Memory B cell (primary cell): ENCODE results near the gene GALNT10.

Experiments used
- ATAC-seq: fragments of 150-1000 bp; cut with Tn5 transposase; 2 replicates; pipeline ENCODE4 v1.10.0; 2021; ENCODE audit warnings: low read depth, mild to moderate bottlenecking, moderate library complexity
- DNase-seq, 2 donors: peaks; one replicate each; pipeline ENCODE4 v3.0.0; 2022; ENCODE audit warnings: low spot score in 2 of 2
- H3K27ac Mint-ChIP-seq: one replicate; pipeline ENCODE4 v1.8.0; 2022; ENCODE audit warnings: mild to moderate bottlenecking, moderate library complexity, mixed read lengths
- H3K27me3 Mint-ChIP-seq: one replicate; pipeline ENCODE4 v1.8.0; 2022; ENCODE audit warnings: mixed read lengths
- H3K36me3 Mint-ChIP-seq: one replicate; pipeline ENCODE4 v1.8.0; 2022; ENCODE audit warnings: mild to moderate bottlenecking, mixed read lengths
- H3K4me1 Mint-ChIP-seq: one replicate; pipeline ENCODE4 v1.8.0; 2022; ENCODE audit warnings: mixed read lengths
- H3K4me3 Mint-ChIP-seq: one replicate; pipeline ENCODE4 v1.8.0; 2022; ENCODE audit warnings: mild to moderate bottlenecking, moderate library complexity, mixed read lengths
- H3K9me3 Mint-ChIP-seq: one replicate; pipeline ENCODE4 v1.8.0; 2022; ENCODE audit warnings: mixed read lengths

GALNT10 gene

DNA sequence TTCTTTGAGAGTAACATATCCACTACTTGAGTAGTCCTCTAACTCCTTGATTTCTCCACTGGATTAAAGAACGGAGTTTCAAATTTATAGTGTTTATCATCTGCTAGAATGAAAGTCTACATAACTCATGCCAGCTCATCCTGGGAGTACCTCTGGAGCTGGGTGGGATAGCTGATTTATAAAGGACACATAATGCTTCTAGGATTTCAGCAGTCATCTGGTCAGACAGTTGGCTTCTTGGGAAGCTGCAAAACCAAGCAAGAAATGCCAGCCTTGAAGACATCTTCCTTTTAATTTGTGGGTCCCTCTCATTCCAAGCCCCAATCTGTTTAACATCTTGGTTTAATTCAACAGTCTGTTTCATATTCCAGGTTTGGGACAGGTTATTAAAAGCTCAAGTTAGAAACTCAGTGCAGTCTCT lies 3.2 kb downstream of the GALNT10 start:
- Mint-ChIP-seq H3K9me3 (no peaks in the 10 kb centered on the region), H3K27ac (no peak overlapping the region), H3K4me3 (no peak overlapping the region), H3K36me3 (peaks cover 21% of the 10 kb centered on the region), H3K27me3 (no peaks in the 10 kb centered on the region), H3K4me1 (peaks cover 61% of the 10 kb centered on the region)
- ATAC-seq (no peak), DNase-seq (no peak)

DNA sequence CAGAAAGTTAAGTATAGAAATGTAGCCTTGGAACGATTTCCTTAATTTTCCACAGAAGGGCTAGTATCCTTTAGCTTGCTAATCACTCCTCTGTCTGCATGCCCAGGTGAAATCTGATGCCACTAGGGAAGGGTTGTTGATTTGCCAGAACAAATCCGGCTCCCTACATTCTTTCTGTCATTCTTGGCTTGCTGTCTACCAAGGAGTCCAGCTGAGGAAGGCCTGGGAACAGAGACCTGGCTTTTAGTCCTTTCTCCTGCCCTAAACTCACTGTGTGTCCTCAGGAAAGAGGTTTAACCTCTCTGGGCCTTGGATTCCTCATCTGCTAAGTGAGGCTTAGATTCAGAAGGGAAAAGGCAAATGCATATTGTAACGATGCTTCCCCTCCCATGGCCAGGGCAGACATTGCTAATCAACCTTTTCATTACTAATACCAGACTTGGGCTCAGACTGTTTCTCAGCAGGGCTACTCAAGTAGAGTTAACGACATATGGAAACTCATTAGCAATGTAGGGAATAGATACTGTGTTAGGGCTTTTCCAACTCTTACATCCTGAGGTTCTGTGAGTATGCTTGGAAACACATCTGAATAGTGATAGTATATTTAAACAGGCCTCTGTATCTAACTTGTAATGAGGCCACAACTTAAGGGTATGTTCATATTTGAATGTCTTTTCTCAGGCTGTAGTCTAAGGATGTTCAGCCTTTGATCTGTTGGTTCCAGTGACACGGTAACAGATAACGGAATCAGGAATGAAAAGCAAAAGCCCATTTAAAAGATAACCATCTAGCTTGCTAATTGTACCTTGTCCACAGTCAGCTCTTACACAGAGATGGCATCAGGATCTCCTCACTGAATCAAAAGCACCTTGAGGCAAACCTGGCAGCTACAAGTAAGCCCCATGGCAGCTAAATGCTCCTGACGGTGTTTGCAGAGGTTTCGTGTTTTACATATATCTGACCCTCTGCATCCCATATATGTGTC lies 4.1 kb downstream of the GALNT10 start:
- ATAC-seq = no peak
- Mint-ChIP-seq H3K4me3 (no peak overlapping the region), H3K4me1 (peaks cover 56% of the 10 kb centered on the region), H3K27me3 (no peaks in the 10 kb centered on the region), H3K36me3 (peaks cover 23% of the 10 kb centered on the region), H3K9me3 (no peaks in the 10 kb centered on the region), H3K27ac (no peak overlapping the region)
- no peak for DNase-seq

DNA sequence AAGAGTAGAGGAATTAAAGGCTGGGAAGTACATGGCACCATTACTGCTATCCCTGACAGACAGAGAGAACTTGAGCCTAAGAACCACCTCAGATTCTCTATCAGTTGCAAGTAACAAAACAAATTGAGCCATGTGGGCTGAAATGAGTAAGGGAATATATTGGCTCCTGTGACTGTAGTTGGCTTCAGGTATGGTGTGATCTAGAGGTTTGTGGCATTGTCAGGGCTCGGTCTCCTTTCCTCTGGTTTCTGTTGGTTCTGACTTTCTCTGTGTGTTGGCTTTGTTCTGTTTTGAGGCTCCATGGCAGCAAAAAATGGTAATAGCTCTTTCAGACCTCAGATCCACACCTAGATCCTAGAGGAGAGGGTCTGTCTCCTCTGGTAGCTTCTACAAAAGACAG lies 5.7 kb downstream of the GALNT10 start:
- H3K4me3 Mint-ChIP-seq = no peak overlapping the region
- no peak for DNase-seq
- no peak for ATAC-seq
- H3K27ac Mint-ChIP-seq = peak overlapping the region; percentile 19
- peaks cover 59% of the 10 kb centered on the region for H3K4me1 Mint-ChIP-seq
- peaks cover 23% of the 10 kb centered on the region for H3K36me3 Mint-ChIP-seq
- no peaks in the 10 kb centered on the region for H3K9me3 Mint-ChIP-seq
- no peaks in the 10 kb centered on the region for H3K27me3 Mint-ChIP-seq

DNA sequence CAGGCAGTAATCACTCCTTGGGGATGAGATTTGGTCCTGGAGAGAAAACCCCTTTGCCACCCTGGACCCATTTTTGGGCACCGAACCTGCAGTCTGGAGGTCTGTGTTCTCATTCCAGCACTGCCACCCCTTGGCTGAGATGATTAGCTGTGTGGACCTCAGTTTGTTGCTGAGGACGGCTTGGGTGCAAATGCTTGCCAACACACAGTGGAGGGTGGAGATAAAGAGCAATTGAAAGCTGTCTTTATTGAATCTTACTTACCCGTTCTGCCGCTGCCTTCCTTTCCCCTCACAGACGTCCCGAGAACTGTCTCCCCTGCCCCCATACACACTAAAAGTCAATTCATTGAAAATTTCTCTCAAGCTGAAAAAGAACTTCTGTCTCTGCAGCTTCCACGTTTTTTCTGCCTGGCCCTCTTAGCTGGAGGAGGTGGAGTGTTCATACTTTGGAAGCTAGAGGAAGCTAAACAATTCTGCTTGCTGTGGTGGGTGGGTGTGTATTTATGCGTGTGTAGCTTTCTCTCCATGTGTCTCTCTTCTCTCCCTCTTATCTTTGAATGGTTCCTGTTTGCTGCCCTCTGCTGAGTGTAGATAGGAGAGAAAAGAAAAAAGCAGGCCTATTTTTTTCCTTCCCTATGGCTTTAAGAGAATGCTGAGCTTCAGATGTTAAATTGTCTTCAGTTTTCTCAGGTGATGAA lies 6.6 kb downstream of the GALNT10 start:
- Mint-ChIP-seq H3K4me3 (peak overlapping the region; percentile 1), H3K27ac (peak overlapping the region; percentile 19), H3K9me3 (no peaks in the 10 kb centered on the region), H3K36me3 (peaks cover 23% of the 10 kb centered on the region), H3K4me1 (peaks cover 59% of the 10 kb centered on the region), H3K27me3 (no peaks in the 10 kb centered on the region)
- ATAC-seq = peak; percentile 53
- no peak for DNase-seq

DNA sequence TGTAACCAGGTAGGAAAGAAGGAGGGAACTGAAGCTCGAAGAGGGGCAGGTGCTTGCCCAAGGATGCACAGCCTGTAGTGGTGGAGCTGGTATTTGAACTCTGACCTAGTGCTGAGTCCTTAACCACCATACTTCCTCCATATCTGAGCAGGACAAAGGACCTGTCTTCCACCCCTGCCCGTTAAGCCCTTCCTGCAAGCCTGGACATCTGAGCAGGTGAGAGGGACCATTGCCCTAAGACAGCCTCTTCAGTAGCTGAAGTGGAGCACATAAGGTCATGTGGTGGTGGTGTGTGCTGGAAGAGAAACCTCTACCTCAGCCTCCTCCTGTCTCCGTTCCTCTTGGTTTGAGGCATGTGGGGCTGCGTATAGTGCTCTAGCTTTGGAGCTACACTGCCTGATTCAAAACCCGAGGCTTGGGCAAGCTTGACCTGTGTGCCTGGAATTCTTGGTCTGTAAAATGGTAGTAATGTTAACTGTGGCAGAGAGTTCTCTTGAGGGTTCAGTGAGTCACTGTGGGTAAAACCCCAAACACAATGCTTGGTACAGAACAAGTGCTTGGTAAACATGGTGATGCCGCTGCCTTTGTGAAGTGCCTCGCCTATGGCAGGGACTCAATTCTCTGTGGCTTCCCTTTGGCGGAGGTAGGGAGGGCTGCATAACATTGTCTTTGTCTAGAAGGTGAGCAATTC lies 7.4 kb downstream of the GALNT10 start:
- Mint-ChIP-seq H3K4me1 (peaks cover 58% of the 10 kb centered on the region), H3K4me3 (no peak overlapping the region), H3K27ac (peak overlapping the region; percentile 76), H3K36me3 (peaks cover 21% of the 10 kb centered on the region), H3K27me3 (no peaks in the 10 kb centered on the region), H3K9me3 (no peaks in the 10 kb centered on the region)
- DNase-seq (no peak), ATAC-seq (no peak)

DNA sequence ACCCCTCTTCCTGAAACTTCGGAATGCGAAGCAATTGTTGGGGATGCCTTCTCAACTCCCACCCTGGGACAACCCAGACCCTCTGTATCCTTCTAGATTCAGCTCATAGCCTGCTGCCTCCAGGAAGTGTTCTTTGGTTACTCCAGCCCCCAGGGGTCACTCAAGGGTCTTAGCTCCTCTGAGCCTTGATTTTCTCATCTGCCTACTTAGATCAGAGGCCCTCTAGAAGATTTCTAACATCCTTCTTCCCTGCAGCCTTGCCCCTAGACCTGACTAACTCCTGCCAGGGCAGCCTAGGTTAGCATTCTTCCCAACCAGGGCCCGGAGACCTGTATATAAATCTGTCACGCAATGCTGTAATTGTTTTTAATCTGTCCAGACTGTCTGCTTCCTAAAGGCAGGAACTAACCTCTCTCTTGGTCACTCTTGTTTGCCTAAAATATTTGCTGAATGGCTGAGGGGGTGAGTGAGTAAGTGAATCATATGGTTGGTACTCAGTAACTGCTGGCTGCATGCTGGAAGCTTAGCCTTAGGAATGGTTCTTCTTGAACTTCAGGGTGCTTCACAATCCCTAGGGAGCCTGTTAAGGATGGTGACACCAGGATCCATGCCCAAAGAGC lies 8.2 kb downstream of the GALNT10 start:
- Mint-ChIP-seq H3K27me3 (no peaks in the 10 kb centered on the region), H3K9me3 (no peaks in the 10 kb centered on the region), H3K27ac (peak overlapping the region; percentile 76), H3K4me1 (peaks cover 59% of the 10 kb centered on the region), H3K36me3 (peaks cover 21% of the 10 kb centered on the region), H3K4me3 (no peak overlapping the region)
- ATAC-seq (no peak), DNase-seq (no peak)

DNA sequence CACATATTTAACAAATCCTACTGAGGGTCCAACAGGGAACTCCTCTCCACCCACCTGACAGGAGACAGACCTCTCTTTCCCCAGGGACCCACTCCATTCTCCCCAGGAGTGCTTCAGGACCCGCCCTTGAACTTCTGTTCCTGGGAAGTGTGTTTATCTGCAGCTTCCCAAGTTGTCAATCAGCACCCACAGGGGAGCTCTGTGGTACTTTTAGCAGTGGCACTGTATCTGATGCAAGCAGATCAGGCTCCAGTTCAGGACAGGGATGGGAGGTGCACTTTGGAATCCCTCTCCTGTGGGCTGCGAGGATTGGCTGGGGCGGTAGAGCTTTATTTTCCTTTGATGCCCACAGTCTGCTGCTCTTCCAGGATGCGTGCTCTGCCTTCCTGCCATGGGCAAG lies 8.7 kb downstream of the GALNT10 start:
- Mint-ChIP-seq H3K4me3 (no peak overlapping the region), H3K36me3 (peaks cover 23% of the 10 kb centered on the region), H3K27ac (peak overlapping the region; percentile 49), H3K4me1 (peaks cover 62% of the 10 kb centered on the region), H3K27me3 (no peaks in the 10 kb centered on the region), H3K9me3 (no peaks in the 10 kb centered on the region)
- ATAC-seq = no peak
- no peak for DNase-seq

DNA sequence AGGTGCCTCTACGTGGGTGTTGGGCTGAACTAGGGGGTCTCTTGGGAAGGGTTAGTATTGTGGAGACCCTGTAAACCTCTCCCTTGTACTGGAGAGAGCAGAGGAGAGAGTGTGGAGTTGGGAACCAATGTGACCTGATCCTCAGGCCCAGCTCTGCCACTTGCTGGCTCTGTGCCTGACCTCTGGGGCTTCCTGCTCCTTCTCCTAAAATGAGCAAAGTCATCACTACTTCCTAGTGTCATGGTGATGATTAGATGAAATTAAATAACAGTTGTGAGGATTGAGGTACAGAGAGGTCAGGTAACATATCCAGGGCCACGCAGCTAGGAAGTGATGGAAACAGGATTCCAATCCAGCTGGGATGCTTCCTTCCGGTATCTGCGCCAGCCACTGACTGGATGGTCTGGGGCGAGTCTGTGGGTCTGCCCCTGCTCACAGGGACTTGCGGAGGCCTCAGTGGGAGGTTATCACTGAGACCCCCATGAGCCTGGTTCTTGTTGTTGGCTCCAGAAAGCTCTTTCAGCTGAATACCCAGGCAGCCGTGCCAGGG lies 9.2 kb downstream of the GALNT10 start:
- peaks cover 27% of the 10 kb centered on the region for H3K36me3 Mint-ChIP-seq
- DNase-seq (no peak), ATAC-seq (no peak)
- peak overlapping the region; percentile 49 for H3K27ac Mint-ChIP-seq
- H3K27me3 Mint-ChIP-seq = no peaks in the 10 kb centered on the region
- H3K4me3 Mint-ChIP-seq = no peak overlapping the region
- peaks cover 61% of the 10 kb centered on the region for H3K4me1 Mint-ChIP-seq
- no peaks in the 10 kb centered on the region for H3K9me3 Mint-ChIP-seq

DNA sequence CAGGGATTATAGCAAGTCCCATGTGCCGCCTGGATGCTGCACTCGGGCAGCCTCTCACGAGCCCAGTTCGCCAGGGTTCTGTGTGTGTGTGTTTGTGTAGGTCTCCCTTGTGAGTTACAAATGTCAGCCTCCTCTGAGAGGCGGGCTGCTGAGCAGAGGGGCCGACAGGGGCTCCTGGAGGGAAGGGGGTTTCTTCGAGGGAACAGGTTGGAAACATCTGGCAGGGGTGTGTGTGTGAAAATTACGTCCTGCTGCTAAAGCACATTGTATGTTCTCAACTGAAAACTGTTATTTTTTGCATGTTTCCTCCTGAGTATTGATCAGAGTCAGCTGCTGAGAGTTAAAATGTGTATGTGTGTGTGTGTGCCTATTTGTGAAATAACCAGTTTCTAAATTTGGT lies 9.7 kb downstream of the GALNT10 start:
- no peak for ATAC-seq
- no peaks in the 10 kb centered on the region for H3K27me3 Mint-ChIP-seq
- H3K27ac Mint-ChIP-seq = no peak overlapping the region
- DNase-seq = no peak
- no peak overlapping the region for H3K4me3 Mint-ChIP-seq
- peaks cover 29% of the 10 kb centered on the region for H3K36me3 Mint-ChIP-seq
- H3K9me3 Mint-ChIP-seq = no peaks in the 10 kb centered on the region
- peaks cover 61% of the 10 kb centered on the region for H3K4me1 Mint-ChIP-seq

DNA sequence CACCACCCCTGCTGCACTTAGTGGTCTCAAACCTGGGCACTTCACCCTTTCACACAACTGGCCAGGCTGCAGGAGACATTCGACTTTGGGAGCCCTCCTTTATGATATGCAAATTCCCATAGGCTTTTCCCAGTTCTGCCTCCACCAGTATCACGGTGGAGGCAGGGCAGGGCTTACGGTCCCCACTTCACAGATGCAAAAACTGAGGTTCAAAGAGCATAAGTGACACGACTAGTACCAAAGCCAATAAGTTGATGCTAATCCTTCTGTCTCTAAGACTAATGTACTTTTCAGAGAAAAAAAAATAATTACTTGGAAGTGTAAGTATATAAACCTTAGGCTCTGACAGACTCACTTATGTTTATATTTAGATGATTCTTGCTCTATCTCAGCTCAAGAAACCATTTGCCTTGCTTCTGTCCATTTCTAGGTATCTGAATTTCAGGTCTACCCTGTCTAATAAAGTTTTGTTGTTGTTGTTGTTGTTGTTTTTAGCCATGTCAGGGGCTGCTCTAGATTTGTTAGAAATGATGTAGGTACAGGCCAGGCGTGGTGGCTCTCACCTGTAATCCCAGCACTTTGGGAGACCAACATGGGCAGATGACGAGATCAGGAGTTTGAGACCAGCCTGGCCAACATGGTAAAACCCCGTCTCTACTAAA lies 10.7 kb downstream of the GALNT10 start:
- Mint-ChIP-seq H3K27ac (peak overlapping the region; percentile 41), H3K36me3 (peaks cover 29% of the 10 kb centered on the region), H3K4me1 (peaks cover 60% of the 10 kb centered on the region), H3K27me3 (no peaks in the 10 kb centered on the region), H3K9me3 (no peaks in the 10 kb centered on the region), H3K4me3 (no peak overlapping the region)
- DNase-seq (no peak), ATAC-seq (no peak)

DNA sequence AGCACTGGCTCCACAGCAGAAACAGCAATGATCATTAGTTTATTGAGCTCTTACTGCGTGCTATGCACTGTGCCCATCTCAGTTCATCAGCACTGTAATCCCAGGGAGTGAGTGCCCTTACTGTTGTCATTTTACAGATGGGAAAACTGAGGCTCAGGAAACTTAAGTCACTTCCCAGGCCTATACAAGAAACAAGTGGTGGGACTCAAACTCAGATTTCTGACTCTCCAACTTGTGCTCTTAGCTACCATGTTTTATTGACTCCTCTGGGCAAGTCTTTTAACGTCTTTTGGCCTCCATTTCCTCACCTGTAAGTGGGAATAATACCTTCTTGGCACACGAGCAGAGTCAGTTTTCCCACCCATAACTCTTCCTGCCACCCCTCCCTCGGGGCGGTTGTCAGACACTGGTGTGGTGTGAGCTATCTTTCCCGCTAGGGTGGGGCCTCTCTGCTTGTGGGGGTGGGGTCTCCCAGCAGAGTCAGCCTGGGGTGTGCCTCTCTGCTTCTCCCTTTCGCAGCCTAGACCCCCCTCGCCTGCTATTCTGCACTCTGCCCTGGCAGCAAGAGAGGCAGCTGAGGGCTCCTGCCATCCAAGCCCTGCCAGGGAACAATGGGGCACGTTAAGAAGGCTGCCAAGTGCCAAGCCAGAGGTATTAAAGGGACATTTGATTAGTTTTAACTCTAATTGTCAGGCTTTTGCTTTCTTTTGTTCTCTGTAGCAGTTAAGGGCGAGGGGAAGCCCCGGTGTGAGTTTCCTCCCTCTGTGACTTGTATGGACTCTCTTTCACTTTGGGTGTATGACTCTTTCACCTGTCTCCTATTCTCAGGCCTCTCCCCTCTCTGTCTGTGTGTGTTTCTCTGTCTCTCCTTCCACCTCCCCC lies 12.1 kb downstream of the GALNT10 start:
- Mint-ChIP-seq H3K4me3 (peak overlapping the region; percentile 32), H3K4me1 (peaks cover 52% of the 10 kb centered on the region), H3K36me3 (peaks cover 33% of the 10 kb centered on the region), H3K27ac (peak overlapping the region; percentile 52), H3K9me3 (no peaks in the 10 kb centered on the region), H3K27me3 (no peaks in the 10 kb centered on the region)
- DNase-seq = no peak
- peak; percentile 92 for ATAC-seq

DNA sequence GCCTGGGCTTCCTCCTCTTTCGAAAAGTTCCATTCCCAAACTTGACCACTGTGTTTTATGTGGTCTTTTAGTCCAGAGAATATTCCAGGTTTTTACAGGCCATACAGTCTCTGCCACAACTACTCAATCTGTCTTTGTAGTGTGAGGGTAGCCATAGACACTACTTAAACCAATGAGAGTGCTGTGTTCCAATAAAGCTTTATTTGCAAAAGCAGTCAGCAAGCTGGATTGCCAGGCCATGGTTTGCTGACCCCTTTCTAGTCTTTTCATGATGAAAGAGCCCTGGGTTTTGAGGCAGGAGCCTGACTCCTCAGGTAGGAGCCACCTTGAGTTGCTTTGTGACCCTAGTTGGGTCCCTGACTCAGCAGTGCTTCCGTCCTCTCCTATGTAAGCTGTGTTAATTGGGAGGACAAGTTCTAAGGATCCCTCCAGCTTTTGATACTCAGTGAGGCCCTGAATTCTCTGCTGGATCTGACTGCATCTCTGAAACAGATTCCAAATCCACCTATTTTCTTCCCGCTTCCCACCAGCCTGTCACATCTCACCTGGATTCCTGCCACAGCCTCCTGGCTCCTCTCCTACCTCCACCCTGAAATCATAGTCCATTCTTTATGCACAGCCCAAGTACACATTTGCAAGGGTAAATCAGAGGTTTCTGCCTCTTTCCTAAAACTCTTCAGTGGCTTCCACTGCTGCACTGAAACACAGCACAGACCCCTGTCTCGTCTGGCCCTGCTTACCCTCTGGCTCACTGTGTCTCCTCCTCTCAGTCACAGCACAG lies 13.5 kb downstream of the GALNT10 start:
- Mint-ChIP-seq H3K4me1 (peaks cover 41% of the 10 kb centered on the region), H3K4me3 (no peak overlapping the region)

More for the DNA sequence above, 13.5 kb downstream of the GALNT10 start:
- no peaks in the 10 kb centered on the region for H3K27me3 Mint-ChIP-seq
- H3K27ac Mint-ChIP-seq = no peak overlapping the region
- ATAC-seq (no peak), DNase-seq (no peak)
- H3K36me3 Mint-ChIP-seq = peaks cover 32% of the 10 kb centered on the region
- H3K9me3 Mint-ChIP-seq = peaks cover 2% of the 10 kb centered on the region
